ENCODE measurements around the gene CHMP4A.

- TF ChIP-seq, protein P1, sequence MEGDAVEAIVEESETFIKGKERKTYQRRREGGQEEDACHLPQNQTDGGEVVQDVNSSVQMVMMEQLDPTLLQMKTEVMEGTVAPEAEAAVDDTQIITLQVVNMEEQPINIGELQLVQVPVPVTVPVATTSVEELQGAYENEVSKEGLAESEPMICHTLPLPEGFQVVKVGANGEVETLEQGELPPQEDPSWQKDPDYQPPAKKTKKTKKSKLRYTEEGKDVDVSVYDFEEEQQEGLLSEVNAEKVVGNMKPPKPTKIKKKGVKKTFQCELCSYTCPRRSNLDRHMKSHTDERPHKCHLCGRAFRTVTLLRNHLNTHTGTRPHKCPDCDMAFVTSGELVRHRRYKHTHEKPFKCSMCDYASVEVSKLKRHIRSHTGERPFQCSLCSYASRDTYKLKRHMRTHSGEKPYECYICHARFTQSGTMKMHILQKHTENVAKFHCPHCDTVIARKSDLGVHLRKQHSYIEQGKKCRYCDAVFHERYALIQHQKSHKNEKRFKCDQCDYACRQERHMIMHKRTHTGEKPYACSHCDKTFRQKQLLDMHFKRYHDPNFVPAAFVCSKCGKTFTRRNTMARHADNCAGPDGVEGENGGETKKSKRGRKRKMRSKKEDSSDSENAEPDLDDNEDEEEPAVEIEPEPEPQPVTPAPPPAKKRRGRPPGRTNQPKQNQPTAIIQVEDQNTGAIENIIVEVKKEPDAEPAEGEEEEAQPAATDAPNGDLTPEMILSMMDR (IDR thresholded peaks at IDR 0.05; ENCODE audit: low read depth, low read length), result no peak
- TF ChIP-seq POLR2A (IDR thresholded peaks at IDR 0.05; ENCODE audit: extremely low read depth, insufficient read length) (no peak), MAX (IDR thresholded peaks at IDR 0.05; ENCODE audit: low read depth, low read length) (no peak)
Observed at GRCh38 chr14:24247422-24247821, 34.1 kb upstream of the CHMP4A start.
